ENCODE results near the gene HABP4. TPM values are rescaled to one million over a fixed set of nuclear protein-coding genes. Genes with fewer than 3 reads are reported as not detected.

Gene HABP4
- total and polyA plus RNA-seq, 2 experiments from 2014 or later, result 41.0 to 69.6 TPM

DNA sequence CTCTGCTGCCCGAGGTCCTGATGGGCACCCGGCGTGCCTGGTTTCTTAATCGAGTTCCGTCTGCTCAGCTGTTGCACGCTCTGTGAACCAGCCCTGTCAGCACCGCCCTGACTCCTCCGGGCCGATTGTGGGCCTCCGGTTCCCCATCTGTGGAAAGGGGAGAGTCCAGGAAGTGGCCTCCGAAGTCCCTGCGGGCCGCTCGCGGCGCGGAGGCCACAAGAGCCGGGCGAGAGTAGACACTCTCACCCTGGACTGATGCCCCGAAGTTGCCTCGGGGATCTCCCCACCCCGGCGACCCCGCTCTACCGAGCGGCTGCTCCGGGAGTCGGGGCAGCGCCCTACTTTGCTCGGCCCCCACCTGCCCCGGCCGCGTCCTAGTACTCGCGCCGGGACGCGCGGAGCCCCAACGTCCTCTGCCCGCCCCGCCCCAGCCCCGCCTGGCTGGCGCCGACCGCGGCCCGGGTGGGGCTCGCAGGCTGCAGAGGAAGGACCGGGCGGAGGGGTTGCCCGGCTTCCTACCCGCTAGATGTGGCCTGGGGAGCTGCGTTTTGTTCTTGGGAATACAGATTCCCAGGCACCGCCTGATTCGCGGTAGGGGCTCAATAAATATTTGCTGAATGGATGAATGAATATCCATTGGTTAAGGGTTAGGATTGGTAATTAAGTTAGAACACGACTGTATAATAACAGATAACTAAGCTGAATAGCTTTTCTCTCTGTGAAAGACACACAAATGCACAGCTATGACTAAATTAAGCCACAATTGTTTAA lies 30.9 kb upstream of the HABP4 start:
- no peaks in the 10 kb centered on the region for H3K27me3 ChIP-seq
- no peaks in the 10 kb centered on the region for H3K36me3 ChIP-seq
- TF ChIP-seq, protein P1, sequence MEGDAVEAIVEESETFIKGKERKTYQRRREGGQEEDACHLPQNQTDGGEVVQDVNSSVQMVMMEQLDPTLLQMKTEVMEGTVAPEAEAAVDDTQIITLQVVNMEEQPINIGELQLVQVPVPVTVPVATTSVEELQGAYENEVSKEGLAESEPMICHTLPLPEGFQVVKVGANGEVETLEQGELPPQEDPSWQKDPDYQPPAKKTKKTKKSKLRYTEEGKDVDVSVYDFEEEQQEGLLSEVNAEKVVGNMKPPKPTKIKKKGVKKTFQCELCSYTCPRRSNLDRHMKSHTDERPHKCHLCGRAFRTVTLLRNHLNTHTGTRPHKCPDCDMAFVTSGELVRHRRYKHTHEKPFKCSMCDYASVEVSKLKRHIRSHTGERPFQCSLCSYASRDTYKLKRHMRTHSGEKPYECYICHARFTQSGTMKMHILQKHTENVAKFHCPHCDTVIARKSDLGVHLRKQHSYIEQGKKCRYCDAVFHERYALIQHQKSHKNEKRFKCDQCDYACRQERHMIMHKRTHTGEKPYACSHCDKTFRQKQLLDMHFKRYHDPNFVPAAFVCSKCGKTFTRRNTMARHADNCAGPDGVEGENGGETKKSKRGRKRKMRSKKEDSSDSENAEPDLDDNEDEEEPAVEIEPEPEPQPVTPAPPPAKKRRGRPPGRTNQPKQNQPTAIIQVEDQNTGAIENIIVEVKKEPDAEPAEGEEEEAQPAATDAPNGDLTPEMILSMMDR (IDR thresholded peaks at IDR 0.05; ENCODE audit: low read depth, low read length), result no peak
- no peaks in the 10 kb centered on the region for H3K9me3 ChIP-seq (ENCODE audit: low read depth)
- H3K4me3 ChIP-seq, result peak overlapping the region; percentile 81
- DNase-seq (ENCODE audit: low read depth in 1 of 2, low spot score in 1 of 2), result peak; percentile 54 to 78
- peaks cover 18% of the 10 kb centered on the region for H3K4me1 ChIP-seq (ENCODE audit: low read depth)
- peak overlapping the region; percentile 96 for H3K27ac ChIP-seq

DNA sequence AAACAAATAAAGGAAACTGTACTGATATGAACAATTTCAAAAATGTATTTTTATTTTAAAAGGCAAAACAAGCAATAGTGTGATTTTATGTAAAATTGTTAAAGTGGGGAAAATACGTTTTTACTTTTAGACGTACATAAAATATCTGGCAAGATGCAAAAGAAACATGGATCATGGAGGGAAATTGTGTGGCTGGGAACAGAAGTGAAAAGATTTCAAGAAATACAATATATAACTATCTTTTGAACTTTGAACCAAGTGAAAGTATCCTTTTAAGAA lies 30.3 kb upstream of the HABP4 start:
- TF ChIP-seq, protein P1 (IDR thresholded peaks at IDR 0.05; ENCODE audit: low read depth, low read length), result no peak
- Histone ChIP-seq H3K27ac (peak overlapping the region; percentile 96), H3K36me3 (no peaks in the 10 kb centered on the region), H3K9me3 (ENCODE audit: low read depth) (no peaks in the 10 kb centered on the region), H3K4me1 (ENCODE audit: low read depth) (peaks cover 18% of the 10 kb centered on the region), H3K27me3 (no peaks in the 10 kb centered on the region), H3K4me3 (peak overlapping the region; percentile 81)
- DNase-seq (ENCODE audit: low read depth in 1 of 2, low spot score in 1 of 2), result no peak

DNA sequence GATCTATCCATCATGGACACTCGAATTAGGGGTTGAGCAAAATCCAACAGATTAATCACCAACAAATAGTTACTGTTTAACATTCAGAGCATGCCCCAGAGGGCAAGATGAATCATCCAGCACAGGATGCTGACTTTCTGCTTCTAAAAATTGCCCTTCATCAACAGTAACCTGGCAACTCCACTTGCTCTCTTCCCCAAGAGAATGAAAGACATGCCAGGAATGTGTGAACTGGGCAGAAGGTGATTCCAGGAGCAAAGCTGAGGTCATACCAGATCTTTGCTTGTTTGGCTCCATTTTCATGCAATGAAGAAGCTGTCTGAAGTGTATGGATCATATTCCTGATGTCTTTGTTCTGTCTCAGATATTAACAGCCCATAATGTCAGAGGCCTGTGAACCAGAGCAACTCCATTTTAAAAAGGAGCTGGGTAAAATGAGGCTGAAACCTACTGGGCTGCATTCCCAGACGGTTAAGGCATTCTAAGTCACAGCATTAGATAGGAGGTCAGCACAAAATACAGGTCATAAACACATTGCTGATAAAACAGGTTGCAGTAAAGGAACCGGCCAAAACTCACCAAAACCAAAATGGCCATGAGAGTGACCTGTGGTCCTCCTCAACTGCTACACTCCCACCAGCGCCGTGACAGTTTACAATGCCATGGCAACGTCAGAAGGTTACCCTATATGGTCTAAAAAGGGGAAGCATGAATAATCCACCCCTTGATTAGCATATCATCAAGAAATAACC lies 29.3 kb upstream of the HABP4 start:
- Histone ChIP-seq H3K36me3 (no peaks in the 10 kb centered on the region), H3K27ac (peak overlapping the region; percentile 96), H3K4me1 (ENCODE audit: low read depth) (peaks cover 18% of the 10 kb centered on the region), H3K4me3 (no peak overlapping the region), H3K27me3 (no peaks in the 10 kb centered on the region), H3K9me3 (ENCODE audit: low read depth) (no peaks in the 10 kb centered on the region)
- DNase-seq (ENCODE audit: low read depth in 1 of 2, low spot score in 1 of 2), result peak; percentile 74 to 94
- TF ChIP-seq, protein P1 (IDR thresholded peaks at IDR 0.05; ENCODE audit: low read depth, low read length), result no peak

DNA sequence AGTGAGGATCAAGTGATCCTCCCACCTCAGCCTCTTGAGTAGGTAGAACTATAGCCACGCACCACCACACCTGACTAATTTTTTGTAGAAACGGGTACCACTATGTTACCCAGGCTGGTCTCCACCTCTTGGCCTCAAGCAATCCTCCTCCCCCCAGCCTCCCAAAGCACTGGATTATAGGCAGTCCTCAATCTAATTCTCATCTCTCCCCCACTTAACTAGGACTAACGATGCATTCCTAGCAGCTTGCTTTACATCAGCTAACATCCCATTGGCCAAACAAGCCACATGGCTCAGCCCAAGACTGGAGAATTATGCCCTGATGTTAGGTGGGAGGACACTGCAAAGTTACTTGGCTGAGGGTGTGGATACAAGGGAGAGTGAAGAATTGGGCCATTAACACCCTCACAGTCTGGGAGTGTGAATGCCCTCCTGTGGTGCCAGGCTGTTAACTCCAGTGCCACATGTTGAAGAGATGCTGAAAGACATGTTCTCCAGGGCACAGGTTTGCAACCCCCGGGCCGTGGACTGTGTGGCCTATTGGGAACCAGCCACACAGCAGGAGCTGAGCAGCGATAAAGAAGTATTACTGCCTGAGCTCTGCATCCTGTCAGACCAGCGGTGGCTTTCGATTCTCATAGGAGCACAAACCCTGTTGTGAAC lies 26.5 kb upstream of the HABP4 start:
- Histone ChIP-seq H3K36me3 (no peaks in the 10 kb centered on the region), H3K27ac (peak overlapping the region; percentile 1), H3K9me3 (ENCODE audit: low read depth) (no peaks in the 10 kb centered on the region), H3K4me1 (ENCODE audit: low read depth) (peaks cover 18% of the 10 kb centered on the region), H3K27me3 (no peaks in the 10 kb centered on the region), H3K4me3 (no peak overlapping the region)
- TF ChIP-seq, protein P1 (IDR thresholded peaks at IDR 0.05; ENCODE audit: low read depth, low read length), result no peak
- DNase-seq (ENCODE audit: low read depth in 1 of 2, low spot score in 1 of 2), result no peak

DNA sequence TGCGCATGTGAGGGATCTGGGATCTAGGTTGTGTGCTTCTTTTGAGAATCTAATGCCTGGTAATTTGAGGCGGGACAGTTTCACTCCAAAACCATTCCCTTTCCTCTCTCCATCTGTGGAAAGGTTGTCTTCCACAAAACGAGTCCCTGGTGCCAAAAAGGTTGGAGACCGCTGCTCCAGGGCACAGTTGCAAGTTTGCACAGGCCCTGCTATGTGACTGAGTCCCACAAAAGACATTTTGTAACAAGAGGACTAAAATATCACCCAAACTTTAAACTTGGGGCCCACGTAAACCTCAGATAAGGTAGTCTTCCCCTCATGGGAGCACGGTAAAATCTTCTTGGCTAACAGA lies 26.0 kb upstream of the HABP4 start:
- Histone ChIP-seq H3K4me3 (no peak overlapping the region), H3K27ac (peak overlapping the region; percentile 1), H3K27me3 (no peaks in the 10 kb centered on the region), H3K4me1 (ENCODE audit: low read depth) (peaks cover 18% of the 10 kb centered on the region), H3K9me3 (ENCODE audit: low read depth) (no peaks in the 10 kb centered on the region), H3K36me3 (no peaks in the 10 kb centered on the region)
- TF ChIP-seq, protein P1 (IDR thresholded peaks at IDR 0.05; ENCODE audit: low read depth, low read length), result no peak
- DNase-seq (ENCODE audit: low read depth in 1 of 2, low spot score in 1 of 2), result no peak
